ENCODE data around the gene CD96.
A peak's percentile ranks its signal among the peaks of the same experiment; 100 is the strongest.

Gene CD96

GRCh38 chr3:111594781-111595180 is 52.8 kb downstream of the CD96 start:
- DNase-seq: no peak

GRCh38 chr3:111595232-111595631 is 53.2 kb downstream of the CD96 start, which contains the start of gene ZBED2:
ZBED2 (minus strand) TSS chr3:111595346; CDS start chr3:111594201, 1,145 bp downstream.
- no peak for DNase-seq

- no peak for DNase-seq
Observed at GRCh38 chr3:111596328-111596727, 54.3 kb downstream of the CD96 start.

GRCh38 chr3:111598139-111598538 is 56.1 kb downstream of the CD96 start:
- no peak for DNase-seq

- DNase-seq: no peak
Observed at GRCh38 chr3:111598552-111598951, 56.6 kb downstream of the CD96 start.

GRCh38 chr3:111601810-111602209 is 59.8 kb downstream of the CD96 start:
- DNase-seq: no peak

- no peak for DNase-seq
Observed at GRCh38 chr3:111603679-111604078, 61.7 kb downstream of the CD96 start.

GRCh38 chr3:111604119-111604518 is 62.1 kb downstream of the CD96 start:
- no peak for DNase-seq

- no peak for DNase-seq
Observed at GRCh38 chr3:111605018-111605417, 63.0 kb downstream of the CD96 start.

- DNase-seq: no peak
Observed at GRCh38 chr3:111605493-111605892, 63.5 kb downstream of the CD96 start.

GRCh38 chr3:111607240-111607920 is 65.4 kb downstream of the CD96 start:
- DNase-seq: no peak

GRCh38 chr3:111608383-111608782 is 66.4 kb downstream of the CD96 start:
- no peak for DNase-seq

GRCh38 chr3:111609700-111610099 is 67.7 kb downstream of the CD96 start:
- DNase-seq: no peak

- no peak for DNase-seq
Observed at GRCh38 chr3:111610189-111610588, 68.2 kb downstream of the CD96 start.

- no peak for DNase-seq
Observed at GRCh38 chr3:111610612-111611054, 68.6 kb downstream of the CD96 start.

GRCh38 chr3:111613294-111613693 is 71.3 kb downstream of the CD96 start:
- no peak for DNase-seq

- no peak for DNase-seq
Observed at GRCh38 chr3:111615880-111616279, 73.9 kb downstream of the CD96 start.

- no peak for DNase-seq
Observed at GRCh38 chr3:111616417-111617105, 74.6 kb downstream of the CD96 start.

- DNase-seq: no peak
Observed at GRCh38 chr3:111617406-111617805, 75.4 kb downstream of the CD96 start.

- DNase-seq: no peak
Observed at GRCh38 chr3:111617912-111618601, 76.1 kb downstream of the CD96 start.

GRCh38 chr3:111618945-111619344 is 76.9 kb downstream of the CD96 start:
- DNase-seq: no peak

GRCh38 chr3:111619833-111620232 is 77.8 kb downstream of the CD96 start:
- DNase-seq: no peak

GRCh38 chr3:111621535-111621934 is 79.5 kb downstream of the CD96 start:
- peak; percentile 24 for DNase-seq

GRCh38 chr3:111627092-111627491 is 85.1 kb downstream of the CD96 start:
- no peak for DNase-seq
